GM19238 (cell line): ENCODE measurements around the gene SULF2.
"Not testable (repeated sequence)": the region's sequence is repeated elsewhere in the genome, so short reads cannot be mapped to it uniquely, and the experiment has no call there.

Experiments used
- DNase-seq: peaks from one replicate; pipeline ENCODE4 v3.0.0; 2011; ENCODE audit warnings: low spot score; ENCODE audit not compliant: insufficient read length

The SULF2 gene

DNA sequence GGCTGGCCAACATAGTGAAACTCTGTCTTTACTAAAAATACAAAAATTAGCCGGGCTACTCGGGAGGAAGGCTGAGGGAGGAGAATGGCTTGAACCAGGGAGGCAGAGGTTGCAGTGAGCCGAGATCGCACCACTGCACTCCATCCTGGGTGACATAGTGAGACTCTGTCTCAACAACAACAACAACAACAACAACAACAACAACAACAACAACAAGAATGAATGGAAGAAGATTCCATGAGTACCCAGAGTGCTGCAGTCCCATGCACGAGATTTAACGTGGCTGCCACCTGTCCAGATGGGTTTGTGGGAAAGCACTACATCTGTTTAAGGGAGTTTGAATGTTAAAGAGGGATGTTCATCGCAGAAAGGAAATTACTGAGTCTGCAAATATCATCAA is 19.7 kb upstream of the SULF2 start:
- not testable (repeated sequence) for DNase-seq

DNA sequence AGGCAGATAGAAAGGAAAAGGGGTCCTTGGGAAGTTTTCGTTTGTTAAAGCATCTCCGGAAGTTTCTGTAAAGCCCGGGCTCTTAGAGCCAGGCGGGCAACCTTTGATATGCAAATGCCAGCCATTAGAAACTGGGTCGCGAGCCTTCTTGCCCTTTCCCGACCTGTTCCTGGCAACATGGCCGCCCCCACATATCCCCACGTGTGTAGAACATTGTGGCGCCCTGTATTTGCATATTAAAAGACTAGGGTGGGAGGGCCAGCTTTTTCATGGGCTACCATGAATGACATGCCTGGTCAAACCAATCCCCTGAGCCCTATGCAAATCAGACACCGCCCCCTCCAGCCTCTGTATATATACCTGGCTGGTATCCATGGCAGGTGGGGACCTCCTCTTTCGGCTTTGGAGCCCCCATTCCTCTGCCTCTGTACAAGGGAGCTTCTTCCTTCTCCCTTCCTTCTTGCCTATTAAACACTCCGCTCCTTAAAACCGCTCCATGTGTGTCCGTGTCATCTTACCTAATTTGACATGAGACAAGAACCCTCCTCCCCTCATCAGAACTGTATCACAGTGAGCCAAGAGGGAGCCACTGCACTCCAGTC is 19.0 kb upstream of the SULF2 start:
- not testable (repeated sequence) for DNase-seq

DNA sequence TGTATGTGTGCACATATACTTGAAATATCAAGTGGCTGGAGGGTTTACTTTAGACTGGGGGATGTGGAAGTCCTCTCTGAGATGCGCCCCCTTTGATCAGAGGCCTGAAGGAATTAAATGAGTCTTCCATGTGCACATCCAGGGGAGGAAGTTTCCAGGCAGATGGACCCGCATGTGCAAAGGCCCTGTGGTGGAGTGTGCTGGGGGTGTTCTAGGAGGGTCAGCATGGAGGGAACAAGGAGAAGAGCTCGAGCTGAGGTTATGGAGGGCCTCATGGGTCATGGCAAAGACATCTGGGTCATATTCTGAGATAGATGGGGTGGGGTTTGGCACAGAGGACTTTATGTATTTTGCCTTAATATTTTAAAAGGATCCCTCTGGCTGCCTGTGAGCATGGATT is 17.7 kb upstream of the SULF2 start:
- DNase-seq, result no peak

DNA sequence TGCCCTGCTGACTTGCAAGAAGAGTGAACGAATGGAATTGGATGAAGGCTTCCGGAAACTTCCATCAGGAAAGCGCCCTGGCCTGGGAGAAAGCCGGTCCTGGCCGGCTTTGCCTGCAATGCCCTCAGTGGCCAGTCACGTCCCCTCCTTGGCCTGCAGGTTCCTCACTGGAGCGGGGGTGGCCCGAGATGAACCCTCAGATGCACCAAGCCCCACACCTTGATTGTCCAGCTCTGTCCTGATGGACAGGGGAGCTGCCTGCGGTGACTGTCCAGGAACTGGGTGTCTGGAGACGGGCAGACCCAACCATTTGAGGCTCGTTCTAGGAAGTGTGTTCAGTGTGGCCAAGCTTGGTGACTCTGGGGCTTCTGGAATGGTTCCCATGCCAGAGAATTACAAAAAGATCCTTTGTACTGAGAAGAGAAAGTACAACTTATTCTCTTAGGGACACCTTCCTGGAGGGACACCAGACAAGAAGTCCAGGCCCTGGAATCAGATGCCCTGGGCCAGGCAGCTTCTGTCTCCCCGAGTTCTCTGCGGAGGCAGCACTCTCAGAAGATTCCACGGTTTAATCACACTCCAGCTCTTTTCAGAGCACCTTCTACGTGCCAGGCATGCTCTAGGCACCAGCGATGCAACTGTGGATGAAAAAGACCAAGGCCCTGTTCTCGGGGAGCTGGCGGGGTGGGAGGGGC is 17.1 kb upstream of the SULF2 start:
- DNase-seq, result no peak

DNA sequence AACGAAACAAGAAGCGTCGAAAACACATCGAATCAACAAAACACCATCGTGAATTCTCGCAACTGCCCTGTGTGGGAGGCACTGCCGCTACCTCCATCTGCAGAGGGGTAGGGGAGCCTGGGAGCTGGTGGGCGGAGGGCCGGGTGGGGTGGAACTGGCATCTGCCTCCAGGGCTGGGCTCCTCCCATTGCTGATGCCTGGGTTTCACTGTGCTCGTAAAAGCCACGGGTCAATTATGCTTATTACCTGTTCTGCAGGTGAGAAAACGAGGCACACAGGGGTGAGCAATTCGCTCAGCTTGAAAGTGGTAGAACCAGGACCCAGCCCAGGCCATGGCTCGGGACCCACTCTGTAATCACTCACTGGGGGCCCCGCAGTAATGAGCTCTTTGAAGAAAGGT is 16.5 kb upstream of the SULF2 start:
- no peak for DNase-seq

DNA sequence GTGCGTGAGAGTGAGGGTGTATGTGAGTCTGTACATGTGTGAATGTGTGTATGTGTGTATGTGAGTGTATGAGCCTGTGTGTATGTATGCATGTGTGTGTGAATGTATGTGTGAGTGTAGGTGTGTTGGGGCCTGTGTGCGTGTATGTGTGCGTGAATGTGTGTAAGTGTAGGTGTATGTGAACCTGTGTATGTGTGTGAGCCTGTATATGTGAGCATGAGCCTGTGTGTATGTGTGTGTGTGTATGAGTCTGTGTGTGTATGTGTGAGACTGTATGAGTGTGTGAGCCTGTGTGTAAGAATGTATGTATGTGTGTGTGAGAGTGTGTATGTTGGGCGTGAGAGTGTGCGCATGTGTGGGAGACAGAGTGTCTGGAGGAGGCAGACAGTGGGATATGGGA is 15.8 kb upstream of the SULF2 start:
- no peak for DNase-seq

DNA sequence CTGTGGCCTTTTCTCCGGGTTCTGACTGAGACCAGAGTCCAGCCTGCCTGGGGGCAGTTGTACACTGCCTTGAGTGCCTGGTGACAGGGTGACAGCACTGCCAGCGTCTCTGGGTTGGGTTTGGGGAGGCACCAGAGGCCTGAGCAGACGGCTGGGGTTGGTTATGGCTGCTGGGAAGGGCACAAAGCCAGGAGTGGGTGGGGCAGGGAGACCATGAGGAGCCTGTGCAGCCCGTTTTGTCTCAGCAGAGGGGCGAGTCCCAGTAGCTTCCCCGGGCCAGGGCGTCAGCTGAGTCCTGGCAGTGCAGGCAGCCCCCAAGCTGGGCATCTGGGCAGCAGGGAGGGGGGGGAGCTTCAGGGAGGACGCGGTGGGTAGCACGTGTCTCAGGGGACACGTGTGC is 15.3 kb upstream of the SULF2 start:
- no peak for DNase-seq

DNA sequence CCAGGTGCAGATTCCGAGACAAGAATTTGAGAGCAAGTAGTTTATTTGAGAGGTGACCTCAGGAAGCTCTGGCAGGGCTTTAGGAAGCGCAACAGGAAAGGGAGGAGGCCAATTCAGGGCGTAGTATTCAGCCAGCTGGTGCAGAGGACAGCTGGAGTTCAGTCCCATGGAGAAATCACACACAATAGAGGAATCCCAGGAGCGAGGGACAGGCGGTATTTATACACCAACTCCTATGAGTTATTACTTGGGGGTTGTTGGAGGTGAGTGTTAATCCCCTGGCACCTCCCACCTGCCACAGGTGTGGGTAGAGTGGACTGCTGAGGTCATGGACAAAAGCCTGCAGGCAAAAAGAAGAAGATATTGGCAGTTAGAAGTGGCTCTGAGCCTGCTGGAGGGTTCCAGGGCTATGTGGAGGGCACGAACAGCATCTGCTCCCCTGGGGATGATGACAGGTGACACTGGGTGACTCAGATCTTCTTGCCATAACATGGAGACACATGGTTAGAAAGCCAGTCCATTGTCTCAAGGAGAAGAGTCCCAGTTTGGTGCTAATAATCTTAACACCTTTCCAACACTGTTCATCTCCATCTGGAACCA is 13.9 kb upstream of the SULF2 start:
- no peak for DNase-seq

DNA sequence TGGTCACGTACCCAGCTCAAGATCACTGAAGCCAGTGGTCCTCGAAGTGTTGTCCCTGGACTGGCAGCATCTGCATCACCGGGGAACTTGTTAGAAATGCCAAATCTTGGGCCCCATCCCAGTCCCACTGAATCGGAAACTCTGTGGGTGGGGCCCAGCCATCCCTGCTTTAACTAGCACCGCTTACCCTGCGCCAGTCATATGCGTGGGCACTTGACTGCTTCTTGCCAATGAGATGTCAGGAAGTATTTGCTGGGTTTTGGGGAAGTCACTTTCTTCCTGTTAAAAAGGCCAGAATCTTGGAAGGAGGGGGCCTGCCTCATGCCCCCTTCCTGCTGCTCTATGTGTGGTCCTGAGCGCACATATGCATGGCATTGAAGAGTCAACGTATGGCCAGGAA is 11.7 kb upstream of the SULF2 start:
- no peak for DNase-seq

DNA sequence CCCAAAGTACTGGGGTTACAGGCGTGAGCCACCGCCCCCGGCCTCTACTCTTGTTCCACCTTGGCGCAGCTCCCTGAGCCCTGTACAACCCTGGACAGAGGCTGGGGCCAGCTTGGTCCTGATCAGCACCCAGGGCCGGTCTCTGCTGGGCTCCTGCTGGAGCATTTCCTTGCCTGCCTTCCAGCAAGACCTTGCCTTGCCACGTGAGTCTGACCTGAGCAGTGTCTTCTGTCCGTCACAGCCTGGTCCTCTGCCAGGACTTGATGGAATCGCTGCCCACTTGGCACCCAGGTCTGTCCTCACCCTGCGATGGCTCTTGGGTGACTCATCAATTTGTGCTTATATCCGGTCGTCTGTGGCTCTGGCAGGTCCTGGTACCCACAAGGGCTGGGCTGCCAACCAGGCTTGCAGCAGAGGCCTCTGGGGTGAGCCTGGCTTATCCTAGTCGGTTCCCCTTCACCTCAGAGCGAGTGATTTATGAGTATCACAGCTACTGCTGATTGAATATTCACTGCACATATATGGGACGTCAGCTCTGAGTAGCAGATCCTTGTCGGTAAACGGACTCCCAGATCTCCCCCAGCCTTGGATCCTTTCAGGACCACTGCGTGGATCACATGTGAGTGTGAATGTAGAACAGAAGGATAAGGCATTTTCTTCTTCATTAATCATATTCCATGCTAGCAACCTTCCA is 10.1 kb upstream of the SULF2 start:
- no peak for DNase-seq

DNA sequence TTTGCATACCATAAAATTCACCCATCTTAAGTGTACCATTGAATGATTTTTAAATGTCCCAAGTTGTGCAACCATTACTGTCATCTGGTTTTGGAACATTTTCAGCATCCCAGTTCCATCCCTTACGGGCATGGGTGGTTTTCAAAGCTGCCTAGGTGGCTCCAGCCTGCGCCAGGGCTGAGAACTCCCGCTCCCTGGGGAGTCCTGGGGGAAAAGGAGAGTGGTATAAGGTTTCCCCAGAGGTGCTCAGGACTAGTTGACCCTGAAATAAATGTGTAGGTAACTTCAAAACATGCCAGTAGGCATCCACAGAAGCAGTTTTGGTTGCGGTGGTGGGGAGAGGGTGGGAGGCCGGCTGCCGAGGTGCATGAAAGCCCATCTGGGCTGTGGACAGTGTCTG is 9.0 kb upstream of the SULF2 start:
- DNase-seq, result not testable (repeated sequence)

DNA sequence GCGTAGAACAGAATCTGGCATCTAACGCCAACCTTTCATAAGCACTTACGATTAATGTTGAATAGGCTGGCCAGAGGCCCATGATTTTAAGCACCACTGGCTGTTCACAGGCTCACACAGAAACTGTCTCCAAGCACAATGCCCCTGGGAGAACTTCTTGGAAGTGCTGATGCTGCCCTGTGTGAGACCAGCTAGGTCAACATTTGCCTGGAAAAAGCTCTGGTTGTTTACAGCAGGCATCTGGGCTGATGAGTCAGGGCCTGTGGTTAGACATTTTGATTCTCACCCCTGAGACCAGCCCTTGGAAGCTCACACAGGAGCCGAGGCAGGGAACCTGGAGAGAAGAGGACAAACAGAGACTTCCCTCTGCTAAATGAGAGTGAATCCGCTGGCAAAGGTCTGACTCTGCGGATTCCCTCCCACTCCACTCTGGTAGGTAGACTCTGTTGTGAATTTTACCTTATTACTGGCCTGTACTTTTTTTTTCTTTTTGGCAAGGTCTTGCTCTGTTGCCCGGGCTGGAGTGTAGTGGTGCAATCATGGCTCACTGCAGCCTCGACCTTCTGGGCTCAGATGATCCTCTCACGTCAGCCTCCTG is 6.8 kb upstream of the SULF2 start:
- no peak for DNase-seq

DNA sequence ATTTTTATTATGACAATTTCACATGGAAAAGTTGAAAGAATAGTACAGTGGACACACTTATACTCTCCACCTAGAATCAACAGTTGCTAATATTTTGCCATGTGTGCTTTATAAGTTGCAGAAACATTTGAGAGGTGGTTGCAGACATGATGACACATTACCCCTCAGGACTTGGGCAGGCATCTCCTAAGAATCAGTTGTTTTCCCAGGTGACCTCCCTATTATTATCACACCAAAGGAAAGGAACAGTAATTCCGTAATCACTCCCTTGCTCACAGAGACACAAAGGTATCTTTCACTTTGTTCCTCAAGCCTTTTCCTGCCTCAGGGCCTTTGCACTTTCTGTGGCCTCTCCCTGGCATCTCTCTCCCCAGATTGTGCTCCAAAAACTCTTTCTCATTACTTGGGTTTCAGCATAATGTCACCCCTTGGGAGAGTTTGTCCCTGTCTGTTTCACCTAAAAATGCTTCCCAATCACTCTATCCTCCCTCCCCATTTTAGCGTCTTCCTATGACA is 5.9 kb upstream of the SULF2 start:
- no peak for DNase-seq

DNA sequence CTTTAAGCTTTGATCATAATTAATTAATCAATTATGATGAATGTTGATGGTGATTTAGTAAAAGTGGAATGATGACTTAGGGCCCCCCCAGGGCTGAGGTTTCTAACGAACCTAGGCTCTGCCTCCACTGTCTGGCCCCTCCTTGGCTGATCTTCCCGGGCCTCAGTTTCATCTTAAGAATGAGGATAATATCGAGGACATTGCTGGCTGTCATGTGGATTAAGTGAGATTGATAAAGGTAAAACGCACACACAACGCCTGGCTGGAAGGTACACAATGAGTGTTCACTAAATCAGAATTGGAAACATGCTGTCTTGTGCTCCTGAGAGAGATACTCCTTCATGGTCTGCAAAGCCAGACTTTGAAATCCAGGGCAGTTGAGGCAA is 5.3 kb upstream of the SULF2 start:
- DNase-seq, result no peak

DNA sequence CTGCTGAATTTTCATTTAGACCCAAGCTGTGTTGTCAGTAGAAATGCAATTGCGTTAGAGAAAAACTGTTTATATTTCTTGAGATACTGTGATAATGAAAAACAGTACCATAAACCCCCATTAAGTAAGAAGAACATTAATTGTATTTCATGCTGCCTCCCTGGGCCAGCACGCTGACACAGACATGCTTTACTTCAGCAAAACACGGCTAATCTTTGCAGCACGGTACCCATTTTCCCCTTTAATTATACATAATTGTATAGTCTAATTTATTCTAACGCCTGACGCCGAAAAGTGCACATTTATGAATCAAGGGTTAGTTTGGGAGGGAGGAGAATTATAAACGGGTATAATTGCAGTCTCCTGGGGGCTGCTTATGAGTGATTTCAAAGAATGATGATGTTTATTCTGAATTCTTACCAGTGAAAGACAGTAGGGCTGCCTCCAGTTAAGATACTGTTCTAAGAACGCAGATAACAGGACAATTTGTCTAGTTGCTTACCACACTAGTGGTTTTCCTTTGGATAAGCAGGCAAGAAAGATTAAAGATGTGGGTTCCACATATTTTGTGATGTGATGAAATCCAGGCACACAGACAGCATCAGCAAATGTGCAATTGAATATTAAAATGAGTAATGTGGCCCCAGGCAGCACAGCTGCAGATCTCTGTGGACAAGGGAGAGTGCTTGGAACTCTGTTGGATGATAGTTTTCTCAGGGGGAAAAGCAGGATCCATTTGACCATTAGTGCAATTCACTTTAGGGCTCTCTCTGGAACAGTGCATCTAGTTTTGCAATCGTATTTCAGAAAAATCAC is 4.7 kb upstream of the SULF2 start:
- DNase-seq, result no peak

DNA sequence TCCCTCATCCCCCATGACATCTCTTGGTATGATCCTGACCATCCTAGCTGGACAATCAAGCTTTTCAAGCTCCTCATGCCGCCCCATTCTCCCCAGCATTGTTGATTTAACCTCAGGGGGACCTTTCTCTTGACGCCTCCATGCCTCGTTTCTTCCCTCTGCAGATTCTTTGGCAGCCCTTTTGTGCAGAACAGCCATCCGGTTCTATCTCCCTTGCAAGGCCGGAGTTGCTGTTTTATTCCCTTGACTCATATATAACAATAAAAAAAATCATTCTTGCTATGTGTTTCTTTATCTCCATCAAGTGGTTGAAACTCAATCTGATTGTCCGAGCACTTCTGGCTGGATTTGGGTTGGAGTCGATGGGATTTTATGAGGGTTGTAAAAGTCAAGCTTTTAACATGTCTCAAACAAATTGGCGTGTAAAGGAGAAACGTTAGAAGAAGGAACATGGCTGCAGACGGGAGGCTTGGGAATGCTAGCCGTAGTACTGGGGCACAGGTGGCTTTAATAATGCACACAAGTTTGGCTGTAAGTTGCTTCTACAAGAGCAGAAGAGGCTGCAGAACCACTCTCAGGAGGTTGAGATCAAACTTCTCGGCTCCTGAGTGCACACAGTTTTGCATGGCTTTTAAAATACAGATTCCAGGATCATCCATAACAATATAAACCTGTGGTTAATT is 3.9 kb upstream of the SULF2 start:
- no peak for DNase-seq

DNA sequence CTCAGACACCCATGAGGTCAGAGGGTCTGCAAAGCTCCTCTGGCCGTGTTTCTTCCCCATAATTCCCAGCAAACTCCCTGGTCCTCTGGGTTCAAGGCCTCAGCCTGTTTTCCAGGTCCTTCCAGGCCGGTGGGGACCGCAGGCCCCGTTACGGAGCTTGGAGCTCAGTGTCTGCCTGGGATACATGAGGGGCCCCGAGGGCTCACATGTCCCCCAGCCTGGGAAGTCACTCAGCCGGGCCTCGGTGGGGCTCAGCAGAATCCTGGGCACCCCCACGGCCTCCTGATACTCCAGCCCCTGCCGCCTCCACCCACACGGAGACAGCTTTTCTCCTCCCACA is 3.4 kb upstream of the SULF2 start:
- no peak for DNase-seq

DNA sequence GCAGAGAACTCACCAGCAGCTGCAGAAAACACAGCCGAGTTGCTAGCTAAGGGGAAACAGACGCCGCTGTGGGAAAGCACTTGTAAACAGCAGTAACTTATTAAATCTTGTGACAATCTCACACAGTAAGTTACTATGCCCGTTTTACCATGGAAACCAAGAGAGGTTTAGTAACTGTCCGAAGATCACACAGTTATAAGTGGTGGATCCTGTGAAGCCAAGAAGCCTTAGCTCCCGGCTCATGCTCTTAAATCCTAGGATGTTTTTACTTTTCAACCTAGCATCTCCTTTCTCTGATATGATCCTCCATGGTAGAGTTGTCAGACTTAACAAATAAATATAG is 1.5 kb upstream of the SULF2 start:
- no peak for DNase-seq

DNA sequence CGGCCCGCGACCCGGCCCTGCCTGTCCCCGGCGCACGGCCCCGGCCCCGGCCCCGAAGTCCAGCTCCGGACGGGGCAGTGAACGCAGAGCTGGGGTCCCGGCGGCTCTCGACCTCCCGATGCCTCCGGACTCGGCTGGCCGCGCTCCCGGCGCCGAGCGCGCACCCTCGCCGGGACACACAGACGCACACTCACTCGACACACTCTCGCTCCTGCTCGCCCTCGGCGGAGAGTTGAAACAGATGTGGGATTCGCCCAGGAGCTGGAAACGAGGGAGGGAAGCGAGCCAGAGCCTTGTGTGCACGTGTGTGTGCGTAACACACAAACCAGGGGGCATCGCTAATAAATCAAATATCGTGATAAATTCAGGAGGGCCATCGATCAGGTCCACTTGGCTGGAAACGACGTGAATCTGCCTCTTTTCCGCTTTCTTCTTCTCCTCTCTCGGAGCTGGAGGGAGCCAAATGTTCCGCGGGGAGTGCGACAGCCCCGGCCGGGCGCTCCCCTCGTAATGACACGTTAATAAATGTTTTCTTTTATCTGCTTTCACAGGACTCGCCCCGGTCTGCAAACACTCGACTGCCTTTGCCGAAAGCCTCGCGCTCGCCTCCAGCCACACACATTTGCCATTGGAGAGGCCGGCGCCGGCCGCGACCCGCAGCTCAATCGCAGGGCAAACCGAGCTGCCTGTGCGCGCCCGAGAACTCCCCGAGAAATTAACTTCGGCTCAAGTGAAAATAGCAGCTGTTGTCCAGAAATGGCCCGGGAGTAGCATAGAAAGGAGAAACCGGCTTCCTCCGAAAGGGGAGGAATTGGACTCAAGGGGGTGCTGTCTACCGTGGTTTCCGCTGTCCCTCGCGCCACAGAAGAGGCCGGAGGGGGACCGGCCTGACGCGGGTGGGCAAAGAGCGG is 828 bp upstream of the SULF2 start:
- no peak for DNase-seq
